ENCODE measurements around the gene RGS6. TPM values are rescaled to one million over a fixed set of nuclear protein-coding genes. Genes with fewer than 3 reads are reported as not detected.

The RGS6 gene
- total RNA-seq, 6 donors from 2014 or later: 0.83 to 12.9 (median 2.2) TPM; not detected in 1

DNA sequence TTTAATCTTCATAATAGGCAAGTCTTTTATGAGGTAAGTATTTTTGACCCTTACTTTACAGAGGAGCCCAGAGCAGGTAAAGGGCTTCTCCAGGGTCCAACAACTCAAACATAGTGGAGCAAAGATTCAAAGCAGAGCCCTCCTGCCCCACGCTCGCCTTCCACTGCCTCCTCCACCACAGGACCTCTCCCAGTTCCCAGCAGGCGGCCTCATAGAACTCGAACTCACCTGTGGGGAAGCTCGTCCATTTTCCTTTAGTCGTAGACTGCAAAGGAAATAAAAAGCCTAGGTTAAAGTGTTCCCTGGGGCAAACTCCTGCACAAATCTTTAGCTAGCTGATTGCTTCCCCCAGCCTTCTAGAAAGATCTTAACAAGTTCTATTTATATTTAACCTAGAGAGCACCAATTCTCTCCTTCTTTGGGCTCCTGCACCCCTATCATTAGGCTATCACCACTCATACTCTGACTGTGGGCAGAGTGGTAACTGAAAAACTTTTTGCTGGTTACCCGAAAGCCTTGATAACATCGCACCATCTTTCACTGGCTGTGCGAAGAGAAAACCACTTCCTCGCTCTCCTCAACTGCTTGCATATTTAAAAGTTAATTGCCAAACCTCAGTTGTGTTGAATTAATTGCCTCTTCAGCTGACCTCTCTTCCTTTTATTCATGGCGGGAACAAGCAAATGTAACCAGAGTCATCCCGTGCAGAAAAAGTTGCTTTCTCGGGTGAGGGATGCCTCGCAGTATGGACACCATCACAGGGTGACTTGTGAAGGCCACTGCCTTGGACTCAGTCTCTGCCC, 662.1 kb downstream of the RGS6 start:
- ATAC-seq (ENCODE audit: low FRiP score in 2 of 2): no peak
- no peaks in the 10 kb centered on the region for H3K4me1 ChIP-seq
- TF ChIP-seq POLR2A (IDR thresholded peaks at IDR 0.05) (no peak), EP300 (IDR thresholded peaks at IDR 0.05) (no peak)
- TF ChIP-seq, protein P1, sequence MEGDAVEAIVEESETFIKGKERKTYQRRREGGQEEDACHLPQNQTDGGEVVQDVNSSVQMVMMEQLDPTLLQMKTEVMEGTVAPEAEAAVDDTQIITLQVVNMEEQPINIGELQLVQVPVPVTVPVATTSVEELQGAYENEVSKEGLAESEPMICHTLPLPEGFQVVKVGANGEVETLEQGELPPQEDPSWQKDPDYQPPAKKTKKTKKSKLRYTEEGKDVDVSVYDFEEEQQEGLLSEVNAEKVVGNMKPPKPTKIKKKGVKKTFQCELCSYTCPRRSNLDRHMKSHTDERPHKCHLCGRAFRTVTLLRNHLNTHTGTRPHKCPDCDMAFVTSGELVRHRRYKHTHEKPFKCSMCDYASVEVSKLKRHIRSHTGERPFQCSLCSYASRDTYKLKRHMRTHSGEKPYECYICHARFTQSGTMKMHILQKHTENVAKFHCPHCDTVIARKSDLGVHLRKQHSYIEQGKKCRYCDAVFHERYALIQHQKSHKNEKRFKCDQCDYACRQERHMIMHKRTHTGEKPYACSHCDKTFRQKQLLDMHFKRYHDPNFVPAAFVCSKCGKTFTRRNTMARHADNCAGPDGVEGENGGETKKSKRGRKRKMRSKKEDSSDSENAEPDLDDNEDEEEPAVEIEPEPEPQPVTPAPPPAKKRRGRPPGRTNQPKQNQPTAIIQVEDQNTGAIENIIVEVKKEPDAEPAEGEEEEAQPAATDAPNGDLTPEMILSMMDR (IDR thresholded peaks at IDR 0.05): no peak
- no peaks in the 10 kb centered on the region for H3K9me3 ChIP-seq
- no peak overlapping the region for H3K4me3 ChIP-seq
- H3K27ac ChIP-seq: no peak overlapping the region
- H3K36me3 ChIP-seq: no peaks in the 10 kb centered on the region
- DNase-seq: no peak
- no peaks in the 10 kb centered on the region for H3K27me3 ChIP-seq
- WGBS, 2 donors: 66 to 68% methylated on average over 14 of the region's 14 CpGs

DNA sequence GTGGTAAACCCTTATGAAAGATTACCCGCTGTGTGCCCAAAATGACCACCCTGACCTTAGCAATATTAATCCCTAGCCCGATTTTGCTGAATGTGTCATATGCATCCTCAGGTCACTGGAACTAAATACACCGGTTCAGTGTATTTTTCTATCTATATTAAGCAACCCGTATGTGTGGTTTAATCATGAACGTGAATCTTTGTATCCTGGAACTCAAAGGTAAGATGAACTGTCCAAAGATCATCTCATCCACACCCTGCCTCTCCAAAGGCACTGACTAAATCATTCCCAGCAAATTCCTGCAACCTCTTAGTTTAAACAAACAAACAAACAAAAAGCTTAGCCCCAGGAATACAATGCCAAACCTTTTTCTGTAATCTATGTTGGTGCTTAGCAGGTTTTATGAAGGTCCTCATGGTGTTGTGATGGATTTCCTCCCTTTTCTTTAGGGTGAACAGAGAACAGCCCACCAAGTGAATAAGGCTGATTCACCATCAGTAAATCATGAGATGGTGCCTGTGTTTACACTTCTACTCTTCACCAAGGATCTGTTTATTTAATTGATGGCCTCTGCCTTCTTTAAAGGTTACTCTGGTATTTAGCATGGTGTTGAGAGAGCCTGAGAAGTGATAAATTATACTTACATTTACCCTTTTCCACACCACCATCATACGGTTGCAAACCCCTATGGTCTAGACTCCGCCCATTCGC, 663.1 kb downstream of the RGS6 start:
- no peak for DNase-seq
- Histone ChIP-seq H3K9me3 (no peaks in the 10 kb centered on the region), H3K4me1 (no peaks in the 10 kb centered on the region), H3K27ac (no peak overlapping the region), H3K36me3 (no peaks in the 10 kb centered on the region), H3K27me3 (no peaks in the 10 kb centered on the region), H3K4me3 (no peak overlapping the region)
- TF ChIP-seq POLR2A (IDR thresholded peaks at IDR 0.05) (no peak), POLR2AphosphoS5 (IDR thresholded peaks at IDR 0.05) (no peak), EP300 (IDR thresholded peaks at IDR 0.05) (no peak)
- TF ChIP-seq, protein P1 (IDR thresholded peaks at IDR 0.05): no peak
- ATAC-seq (ENCODE audit: low FRiP score in 2 of 2): no peak
- 91% methylated on average over 8 of the region's 8 CpGs for WGBS, 2 donors

DNA sequence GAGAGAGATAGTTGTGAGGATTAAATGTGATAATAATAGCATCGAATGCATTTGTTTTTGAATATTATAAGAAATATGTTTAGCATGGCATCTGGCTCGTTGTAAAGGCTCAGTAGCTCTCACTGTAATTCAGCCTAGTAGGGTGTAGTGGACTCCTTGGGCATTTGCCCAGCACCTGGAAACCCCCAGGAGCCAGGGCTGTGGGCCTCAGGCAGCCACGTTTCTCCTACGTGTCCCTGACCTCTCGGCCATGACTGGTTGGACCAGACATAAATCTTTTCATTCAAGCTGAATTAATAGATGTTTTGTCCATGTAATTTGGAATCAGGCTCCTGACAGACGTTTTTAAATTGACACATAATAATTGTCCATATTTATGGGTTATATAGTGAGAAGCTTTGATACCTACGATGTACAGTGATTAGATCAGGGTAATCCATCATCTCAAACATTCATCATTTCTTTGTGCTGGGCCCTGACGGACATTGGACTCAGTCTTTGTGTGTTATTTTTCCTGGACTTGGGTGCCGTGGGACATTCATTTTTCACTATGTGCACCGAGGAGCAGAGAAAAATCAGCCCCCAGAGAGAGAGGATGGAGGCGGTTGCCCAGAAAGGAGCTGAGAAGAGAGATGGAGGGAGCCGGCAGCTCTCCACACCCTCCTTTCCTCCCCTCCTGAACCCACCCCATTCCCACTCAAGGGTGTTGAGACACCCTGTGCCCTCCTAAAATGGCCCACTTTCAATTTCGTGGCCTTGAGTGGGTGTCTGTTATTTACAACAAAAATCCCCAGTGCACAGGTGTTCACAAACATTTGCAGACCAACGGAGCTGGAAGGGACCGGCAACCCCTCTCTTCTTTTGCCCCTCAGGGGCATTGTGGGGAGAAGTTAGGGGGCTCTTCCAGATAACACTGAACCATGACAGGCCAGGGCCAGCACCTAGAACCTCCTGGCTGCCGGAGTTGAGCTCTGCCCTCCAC, 665.3 kb downstream of the RGS6 start:
- no peaks in the 10 kb centered on the region for H3K9me3 ChIP-seq
- H3K4me1 ChIP-seq: no peaks in the 10 kb centered on the region
- no peak overlapping the region for H3K27ac ChIP-seq
- no peak for DNase-seq
- no peak for TF ChIP-seq POLR2AphosphoS5 (IDR thresholded peaks at IDR 0.05)
- no peak for TF ChIP-seq EP300 (IDR thresholded peaks at IDR 0.05)
- TF ChIP-seq POLR2A (IDR thresholded peaks at IDR 0.05): no peak
- TF ChIP-seq, protein P1 (IDR thresholded peaks at IDR 0.05): no peak
- ATAC-seq (ENCODE audit: low FRiP score in 2 of 2): no peak
- 54 to 61% methylated on average over 16 of the region's 16 CpGs for WGBS, 2 donors
- H3K36me3 ChIP-seq: no peaks in the 10 kb centered on the region
- H3K4me3 ChIP-seq: no peak overlapping the region
- no peaks in the 10 kb centered on the region for H3K27me3 ChIP-seq

DNA sequence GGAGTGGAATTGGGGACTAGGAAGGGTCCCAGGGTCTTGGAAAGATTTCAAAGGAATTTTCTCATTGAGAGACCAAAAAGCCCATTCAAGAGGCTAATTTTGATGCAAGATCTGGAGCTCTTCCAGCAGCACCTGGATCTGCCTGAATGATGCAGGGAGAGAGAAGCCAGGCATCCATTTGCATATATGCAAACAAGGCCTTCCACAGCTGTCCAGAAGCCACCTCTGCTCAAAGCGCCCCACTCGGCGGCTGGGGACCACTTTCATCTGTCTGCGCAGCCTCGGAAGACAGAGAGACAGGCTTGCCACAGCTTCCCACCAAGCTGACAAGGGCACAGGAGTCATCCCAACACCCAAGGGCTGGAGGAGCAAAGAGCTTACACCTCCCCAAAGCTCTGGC, 666.1 kb downstream of the RGS6 start:
- no peak for DNase-seq
- no peak overlapping the region for H3K4me3 ChIP-seq
- WGBS, 2 donors: 88 to 91% methylated on average over 5 of the region's 5 CpGs
- TF ChIP-seq POLR2AphosphoS5 (IDR thresholded peaks at IDR 0.05): no peak
- no peak for TF ChIP-seq EP300 (IDR thresholded peaks at IDR 0.05)
- TF ChIP-seq, protein P1 (IDR thresholded peaks at IDR 0.05): no peak
- TF ChIP-seq POLR2A (IDR thresholded peaks at IDR 0.05): no peak
- ATAC-seq (ENCODE audit: low FRiP score in 2 of 2): no peak
- no peaks in the 10 kb centered on the region for H3K27me3 ChIP-seq
- no peak overlapping the region for H3K27ac ChIP-seq
- no peaks in the 10 kb centered on the region for H3K9me3 ChIP-seq
- H3K4me1 ChIP-seq: no peaks in the 10 kb centered on the region
- H3K36me3 ChIP-seq: no peaks in the 10 kb centered on the region
